H1 (cell line): ENCODE measurements around the gene TMEM164. TPM values are rescaled to one million over a fixed set of nuclear protein-coding genes. Genes with fewer than 3 reads are reported as not detected.

Source experiments
- CTCF ChIA-PET: fragments of 300-600 bp; sonication (Branson Sonifier 250); formaldehyde crosslinking; loops from one replicate; lab custom pipeline; 2021; ENCODE audit not compliant: partially characterized antibody; lab: Charles Lee
- POLR2A ChIA-PET: fragments of 300-600 bp; sonication (Branson Sonifier 250); formaldehyde crosslinking; loops from one replicate; lab custom pipeline; 2021; ENCODE audit warnings: inconsistent platforms; ENCODE audit not compliant: partially characterized antibody; lab: Charles Lee
- DNase-seq, 2 experiments: peaks; one replicate each; pipeline versions ENCODE4 v3.0.0 to v3.0.0-alpha.2; 2010 to 2022; ENCODE audit warnings: low spot score in 2 of 2, low read depth in 1 of 2, mixed read lengths in 1 of 2
- FAIRE-seq: peaks from 2 replicates; lab custom pipeline; 2011; peaks lifted over from hg19 to GRCh38; lab: Jason Lieb, UNC
- H2AFZ ChIP-seq: 2 replicates; pipeline ENCODE4 v1.8.1; 2012; ENCODE audit warnings: low read length, inconsistent platforms
- H2AK5ac ChIP-seq: 2 replicates; pipeline ENCODE4 v1.6.1; 2013; ENCODE audit warnings: low read depth, low read length
- H2BK120ac ChIP-seq: replicated peaks from 2 replicates; pipeline ENCODE3; 2013; ENCODE audit warnings: low read depth, low read length, inconsistent platforms
- H2BK12ac ChIP-seq: 2 replicates; pipeline ENCODE4 v1.6.1; 2013; ENCODE audit warnings: low read depth, low read length
- H2BK15ac ChIP-seq: 2 replicates; pipeline ENCODE4 v1.6.1; 2013; ENCODE audit warnings: low read length
- H2BK20ac ChIP-seq: 2 replicates; pipeline ENCODE4 v1.6.1; 2013; ENCODE audit warnings: low read length
- H2BK5ac ChIP-seq: 2 replicates; pipeline ENCODE4 v1.6.1; 2013; ENCODE audit warnings: low read depth, low read length
- H3K14ac ChIP-seq: 2 replicates; pipeline ENCODE4 v1.6.1; 2013; ENCODE audit warnings: inconsistent platforms; ENCODE audit not compliant: insufficient read length
- H3K18ac ChIP-seq: 2 replicates; pipeline ENCODE4 v1.6.1; 2013; ENCODE audit warnings: low read length; ENCODE audit errors: extremely low read depth
- H3K23ac ChIP-seq: 2 replicates; pipeline ENCODE4 v1.6.1; 2013; ENCODE audit warnings: inconsistent platforms; ENCODE audit not compliant: insufficient read length
- H3K23me2 ChIP-seq: 2 replicates; pipeline ENCODE4 v1.6.1; 2013; ENCODE audit warnings: low read depth, low read length
- H3K27ac ChIP-seq: 2 replicates; pipeline ENCODE4 v1.6.1; 2011; ENCODE audit warnings: low read depth, low read length, inconsistent platforms
- H3K27me3 ChIP-seq, 4 experiments: replicated peaks in 1 of 4; 1 replicate in 1 of 4; 2 replicates in 3 of 4; pipeline versions ENCODE4 v1.6.1 to v1.8.1; 2011 to 2013; ENCODE audit warnings: low read length in 3 of 4, mild to moderate bottlenecking in 3 of 4, inconsistent platforms in 2 of 4, mixed read lengths in 2 of 4, moderate library complexity in 1 of 4; ENCODE audit not compliant: control insufficient read depth in 3 of 4, insufficient read depth in 3 of 4; ENCODE audit errors: extremely low read depth in 1 of 4
- H3K36me3 ChIP-seq, 4 experiments: 2 replicates each; pipeline versions ENCODE4 v1.6.1 to v1.8.1; 2011 to 2013; ENCODE audit warnings: mild to moderate bottlenecking in 4 of 4, low read length in 3 of 4, moderate library complexity in 2 of 4, control low read depth in 1 of 4, inconsistent platforms in 1 of 4; ENCODE audit not compliant: insufficient read depth in 4 of 4, control insufficient read depth in 2 of 4
- H3K4ac ChIP-seq: replicated peaks from 2 replicates; pipeline ENCODE3; 2013; ENCODE audit warnings: low read length, low read depth, mixed read lengths, inconsistent platforms; ENCODE audit not compliant: insufficient read length
- H3K4me1 ChIP-seq, 4 experiments: replicated peaks in 1 of 4; 1 replicate in 1 of 4; 2 replicates in 3 of 4; pipeline versions ENCODE4 v1.6.1 to v1.8.1; 2011 to 2013; ENCODE audit warnings: low read length in 3 of 4, inconsistent platforms in 2 of 4, mixed read lengths in 1 of 4; ENCODE audit not compliant: insufficient read depth in 4 of 4, control insufficient read depth in 3 of 4
- H3K4me2 ChIP-seq, 2 experiments: 2 replicates each; pipeline versions ENCODE4 v1.6.1 to v1.8.1; 2011 to 2013; ENCODE audit warnings: low read depth in 2 of 2, low read length in 2 of 2, control low read depth in 1 of 2, inconsistent platforms in 1 of 2, mild to moderate bottlenecking in 1 of 2; ENCODE audit not compliant: insufficient read depth in 1 of 2
- H3K4me3 ChIP-seq, 4 experiments: fragments of 200-600, 300-600 bp in 1 of 4; sonication (generic), shearing (Covaris generic), sonication (Bioruptor Twin) in 1 of 4; 2 replicates each; pipeline versions ENCODE4 v1.5.1 to v1.8.1; 2011 to 2016; ENCODE audit warnings: low read length in 4 of 4, low read depth in 3 of 4, control low read depth in 2 of 4, inconsistent platforms in 2 of 4, mild to moderate bottlenecking in 2 of 4, mixed read lengths in 1 of 4, moderate library complexity in 1 of 4; ENCODE audit not compliant: insufficient read depth in 2 of 4; ENCODE audit errors: extremely low read depth in 1 of 4
- H3K56ac ChIP-seq: replicated peaks from 2 replicates; pipeline ENCODE3; 2013; ENCODE audit warnings: low read depth, mild to moderate bottlenecking, mixed read lengths, low read length, inconsistent platforms; ENCODE audit not compliant: insufficient read length
- H3K79me1 ChIP-seq: 2 replicates; pipeline ENCODE4 v1.6.1; 2013; ENCODE audit warnings: low read depth, low read length, control low read depth
- H3K79me2 ChIP-seq, 2 experiments: 2 replicates each; pipeline versions ENCODE4 v1.6.1 to v1.8.1; 2012 to 2013; ENCODE audit warnings: low read length in 2 of 2, mild to moderate bottlenecking in 2 of 2, inconsistent platforms in 1 of 2; ENCODE audit not compliant: insufficient read depth in 2 of 2, control insufficient read depth in 1 of 2
- H3K9ac ChIP-seq, 4 experiments: replicated peaks in 1 of 4; 1 replicate in 1 of 4; 2 replicates in 3 of 4; pipeline versions ENCODE4 v1.6.1 to v1.8.1; 2011 to 2013; ENCODE audit warnings: low read depth in 3 of 4, low read length in 3 of 4, control low read depth in 2 of 4, mild to moderate bottlenecking in 2 of 4, moderate library complexity in 2 of 4, inconsistent platforms in 1 of 4; ENCODE audit errors: extremely low read depth in 1 of 4
- H3K9me3 ChIP-seq, 2 experiments: 2 replicates each; pipeline versions ENCODE4 v1.6.1 to v1.8.1; 2012 to 2013; ENCODE audit warnings: mild to moderate bottlenecking in 2 of 2, moderate library complexity in 2 of 2, control low read depth in 1 of 2, inconsistent platforms in 1 of 2, low read depth in 1 of 2, low read length in 1 of 2, mixed read lengths in 1 of 2; ENCODE audit not compliant: insufficient read depth in 2 of 2
- H4K20me1 ChIP-seq, 2 experiments: replicated peaks in 1 of 2; 2 replicates each; pipeline versions ENCODE3 to v1.8.1; 2011 to 2013; ENCODE audit warnings: inconsistent platforms in 2 of 2, low read length in 2 of 2, mild to moderate bottlenecking in 1 of 2; ENCODE audit not compliant: insufficient read depth in 2 of 2, control insufficient read depth in 1 of 2
- H4K5ac ChIP-seq: 2 replicates; pipeline ENCODE4 v1.6.1; 2013; ENCODE audit warnings: low read length, low read depth, mixed read lengths, inconsistent platforms; ENCODE audit not compliant: insufficient read length
- H4K8ac ChIP-seq: 2 replicates; pipeline ENCODE4 v1.8.0; 2013; ENCODE audit warnings: mild to moderate bottlenecking, moderate library complexity, low read length, inconsistent platforms; ENCODE audit not compliant: insufficient read depth; ENCODE audit errors: extremely low read depth
- H4K91ac ChIP-seq: replicated peaks from 2 replicates; pipeline ENCODE3; 2013; ENCODE audit warnings: low read length, mixed read lengths, inconsistent platforms; ENCODE audit not compliant: insufficient read length
- BRCA1 ChIP-seq: IDR thresholded peaks from 2 replicates; pipeline ENCODE4 v1.6.1; 2012; ENCODE audit warnings: low read depth, low read length, improper control_type of control experiment
- CREB1 ChIP-seq: IDR thresholded peaks from 2 replicates; pipeline ENCODE4 v1.6.1; 2012; ENCODE audit warnings: inconsistent platforms
- WGBS, 2 experiments: shearing (Covaris generic) in 1 of 2; methylation state at CpG; one replicate each; pipeline versions ENCODE4 v1.1.6 to v1.1.7; 2013 to 2015; ENCODE audit warnings: low lambda C conversion rate in 2 of 2, mixed read lengths in 2 of 2, inconsistent platforms in 1 of 2, low coverage in 1 of 2, missing lambda C conversion rate in 1 of 2; ENCODE audit not compliant: insufficient replicate concordance in 2 of 2, insufficient coverage in 1 of 2, insufficient read length in 1 of 2; ENCODE audit errors: extremely low coverage in 1 of 2, missing lambda C conversion rate in 1 of 2; 5-methylcytosine and 5-hydroxymethylcytosine counted together
- polyA plus RNA-seq, 7 experiments: library from polyadenylated mRNA; depleted of rRNA in 3 of 7; stranded (reverse) in 5 of 7; unstranded in 2 of 7; fragments of >200 nt in 5 of 7; fragments of 200-250 nt in 2 of 7; gene quantifications; 1 replicate in 5 of 7; 2 replicates in 1 of 7; 4 replicates in 1 of 7; pipeline versions ENCODE4 v1.2.1 to v1.2.3, GENCODE V29; 2011 to 2013; ENCODE audit warnings: missing spikeins in 2 of 7, mixed read lengths in 2 of 7
- total RNA-seq: library from RNA; stranded (reverse); fragmentation: NEBNext Ultra II Directional; extraction: Animal tissue kit (Norgen Biotek cat#: 25700); gene quantifications from 2 replicates; pipeline ENCODE4 v1.2.1, GENCODE V29; 2021

Gene TMEM164
- total and polyA plus RNA-seq, 2 of the 8 experiments (the other 6 are each of a cell fraction or from before 2014, with no cell fraction given), result 7.3 to 14.8 TPM

DNA sequence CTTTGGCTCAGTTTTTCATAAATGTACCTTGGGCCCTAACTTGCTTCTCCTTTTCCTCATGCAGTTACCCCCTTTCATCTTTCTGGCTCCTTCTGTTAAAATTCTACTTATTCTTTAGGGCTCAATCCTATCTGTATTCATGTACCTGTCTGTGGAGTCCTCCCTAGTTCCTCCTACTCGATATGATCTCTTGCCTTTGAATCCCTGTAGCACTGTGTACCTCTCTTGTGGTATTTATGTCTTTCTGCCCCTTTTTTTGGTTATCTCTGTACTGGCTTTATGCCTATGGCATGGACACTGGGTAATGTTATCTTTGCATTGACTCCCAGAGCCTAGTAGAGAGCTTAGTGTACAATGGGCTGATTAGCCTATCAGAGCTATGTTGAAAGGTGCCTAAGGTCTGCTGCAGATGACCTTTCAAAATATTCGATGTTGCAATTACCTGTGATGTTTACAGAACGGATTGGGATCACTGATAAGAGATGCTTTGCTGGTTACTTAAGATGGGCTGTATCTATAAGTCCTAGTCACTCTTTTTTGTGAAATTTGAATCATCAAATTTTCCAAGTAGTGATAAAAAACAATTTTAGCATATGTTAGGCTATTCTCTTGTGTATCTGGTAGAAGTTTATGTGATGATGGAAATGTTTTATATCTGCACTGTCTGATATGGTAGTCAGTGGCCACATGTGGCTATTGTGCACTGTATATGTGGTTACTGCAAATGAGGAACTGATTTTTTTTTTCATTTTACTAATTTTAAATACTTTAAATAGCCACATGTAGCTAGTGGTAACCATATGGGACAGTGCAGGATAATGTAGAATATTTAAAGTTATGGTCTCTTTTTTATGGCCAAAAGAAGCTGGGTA is 33.5 kb downstream of the TMEM164 start:
- H4K91ac ChIP-seq, result no peak overlapping the region
- H3K27ac ChIP-seq, result no peak overlapping the region
- H3K27me3 ChIP-seq, result no peaks in the 10 kb centered on the region
- H3K4ac ChIP-seq, result no peak overlapping the region
- no peak overlapping the region for H3K4me2 ChIP-seq
- ChIA-PET POLR2A (no interaction called here), CTCF (no interaction called here)
- H3K4me1 ChIP-seq, result no peaks in the 10 kb centered on the region
- no peak overlapping the region for H3K56ac ChIP-seq
- no peak overlapping the region for H2AFZ ChIP-seq
- H3K9me3 ChIP-seq, result no peaks in the 10 kb centered on the region
- no peaks in the 10 kb centered on the region for H3K23me2 ChIP-seq
- no peak for TF ChIP-seq CREB1
- no peak for TF ChIP-seq BRCA1
- no peak overlapping the region for H2AK5ac ChIP-seq
- no peak overlapping the region for H4K5ac ChIP-seq
- H2BK15ac ChIP-seq, result no peak overlapping the region
- H3K14ac ChIP-seq, result no peak overlapping the region
- no peak overlapping the region for H3K18ac ChIP-seq
- no peaks in the 10 kb centered on the region for H3K79me1 ChIP-seq
- H2BK12ac ChIP-seq, result no peak overlapping the region
- no peak overlapping the region for H3K9ac ChIP-seq
- WGBS, 2 experiments, result 81% methylated on average over 3 of the region's 3 CpGs; no CpG with 5 or more reads in 1 of the 2 experiments
- DNase-seq (no peak), FAIRE-seq (no peak)
- no peak overlapping the region for H2BK20ac ChIP-seq
- no peak overlapping the region for H4K8ac ChIP-seq
- no peak overlapping the region for H3K23ac ChIP-seq
- H3K36me3 ChIP-seq, result no peaks in the 10 kb centered on the region
- no peak overlapping the region for H3K4me3 ChIP-seq
- H4K20me1 ChIP-seq, result peaks cover 0 to 2% of the 10 kb centered on the region in 2 experiments
- no peak overlapping the region for H2BK120ac ChIP-seq
- no peak overlapping the region for H2BK5ac ChIP-seq
- no peaks in the 10 kb centered on the region for H3K79me2 ChIP-seq
